Gastrocnemius medialis (tissue), 4 donors: ENCODE data around the gene CHST8.

Source experiments
- POLR2A ChIP-seq, 2 donors: fragments of 450-650 bp; IDR thresholded peaks; one replicate each; pipeline ENCODE4 v1.6.1; 2017; ENCODE audit warnings: antibody characterized with exemption in 2 of 2, mild to moderate bottlenecking in 2 of 2, moderate library complexity in 2 of 2
- TF ChIP-seq, protein P1 (sequence below), 5 experiments: fragments of 450-650 bp in 3 of 5; fragments of 200-600 bp in 2 of 5; sonication (generic) in 2 of 5; IDR thresholded peaks in 4 of 5; conservative IDR thresholded peaks in 1 of 5; 1 replicate in 4 of 5; 2 replicates in 1 of 5; pipeline ENCODE4 v1.5.1; 2016 to 2019; ENCODE audit warnings: antibody characterized with exemption in 5 of 5, mild to moderate bottlenecking in 3 of 5, moderate library complexity in 3 of 5

DNA sequence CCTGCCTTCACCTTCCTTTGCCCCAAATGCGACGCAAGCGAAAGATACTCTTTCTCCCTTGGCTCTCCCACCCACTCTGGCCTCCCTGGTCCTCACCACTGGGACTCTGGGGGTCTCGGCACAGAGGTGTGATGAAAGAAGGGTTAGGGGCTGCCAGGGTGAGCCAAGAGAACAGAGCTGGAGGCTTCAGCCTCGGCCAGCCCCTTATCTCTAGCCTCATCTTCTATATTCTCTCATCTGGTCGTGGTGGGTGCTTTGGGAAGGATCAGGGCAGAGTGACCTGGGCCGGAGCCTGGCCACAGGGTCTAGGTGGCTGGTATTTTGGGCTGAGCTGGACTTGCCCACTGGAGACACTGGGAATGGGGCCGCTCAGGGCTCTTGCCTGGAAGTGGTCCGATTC, 103.8 kb downstream of the CHST8 start:
- TF ChIP-seq, protein P1, sequence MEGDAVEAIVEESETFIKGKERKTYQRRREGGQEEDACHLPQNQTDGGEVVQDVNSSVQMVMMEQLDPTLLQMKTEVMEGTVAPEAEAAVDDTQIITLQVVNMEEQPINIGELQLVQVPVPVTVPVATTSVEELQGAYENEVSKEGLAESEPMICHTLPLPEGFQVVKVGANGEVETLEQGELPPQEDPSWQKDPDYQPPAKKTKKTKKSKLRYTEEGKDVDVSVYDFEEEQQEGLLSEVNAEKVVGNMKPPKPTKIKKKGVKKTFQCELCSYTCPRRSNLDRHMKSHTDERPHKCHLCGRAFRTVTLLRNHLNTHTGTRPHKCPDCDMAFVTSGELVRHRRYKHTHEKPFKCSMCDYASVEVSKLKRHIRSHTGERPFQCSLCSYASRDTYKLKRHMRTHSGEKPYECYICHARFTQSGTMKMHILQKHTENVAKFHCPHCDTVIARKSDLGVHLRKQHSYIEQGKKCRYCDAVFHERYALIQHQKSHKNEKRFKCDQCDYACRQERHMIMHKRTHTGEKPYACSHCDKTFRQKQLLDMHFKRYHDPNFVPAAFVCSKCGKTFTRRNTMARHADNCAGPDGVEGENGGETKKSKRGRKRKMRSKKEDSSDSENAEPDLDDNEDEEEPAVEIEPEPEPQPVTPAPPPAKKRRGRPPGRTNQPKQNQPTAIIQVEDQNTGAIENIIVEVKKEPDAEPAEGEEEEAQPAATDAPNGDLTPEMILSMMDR (IDR thresholded peaks at IDR 0.05 in 4 of 5, conservative IDR thresholded peaks at IDR 0.05 in 1 of 5), result no peak
- TF ChIP-seq POLR2A (IDR thresholded peaks at IDR 0.05), result no peak
